HG02970 (cell line): Measurements from ENCODE around the gene TMEM82.

Experiments
- ATAC-seq: cut with Tn5 transposase; IDR thresholded peaks from one replicate; pipeline ENCODE4 v1.9.1; 2021; ENCODE audit warnings: mild to moderate bottlenecking, moderate library complexity, moderate number of reproducible peaks; ENCODE audit not compliant: unreplicated experiment, low FRiP score

TMEM82 gene

GRCh38 chr1:15775706-15776105 is 33.4 kb downstream of the TMEM82 start:
- no peak for ATAC-seq

DNA sequence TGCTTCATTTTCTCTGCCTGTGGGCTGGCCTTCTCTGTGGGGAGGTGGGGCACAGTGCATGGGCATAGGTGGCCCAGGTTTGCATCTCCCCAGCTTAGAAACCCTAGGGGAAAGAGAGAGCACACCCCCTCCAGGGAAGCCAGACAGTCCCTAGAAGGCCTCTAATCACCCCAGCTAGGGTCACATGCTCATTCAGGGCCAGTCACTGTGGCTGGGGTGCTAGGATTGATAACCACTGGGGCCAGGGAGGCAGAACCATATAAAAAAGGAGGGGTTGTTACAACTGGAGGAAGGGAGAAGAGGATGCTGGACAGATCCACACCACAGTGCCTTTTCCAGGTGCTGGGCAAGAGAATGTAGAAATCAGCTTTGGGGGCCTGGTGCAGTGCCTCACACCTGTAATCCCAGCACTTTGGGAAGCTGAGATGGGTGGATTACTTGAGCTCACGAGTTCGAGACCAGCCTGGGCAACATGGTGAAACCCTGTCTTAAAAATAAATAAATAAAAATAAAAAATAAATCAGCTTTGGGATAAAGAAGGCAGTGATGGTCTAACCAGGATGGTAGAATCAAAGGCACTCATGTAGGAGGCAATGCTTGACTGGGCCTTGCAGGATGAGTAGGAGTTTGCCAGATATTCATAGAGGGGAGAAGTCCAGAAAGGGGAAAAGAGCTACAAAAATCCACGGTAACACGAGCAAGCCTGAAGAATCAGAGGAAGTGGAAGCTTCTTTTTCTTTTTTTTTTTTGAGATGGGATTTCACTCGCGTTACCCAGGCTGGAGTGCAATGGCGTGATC is 35.8 kb downstream of the TMEM82 start:
- ATAC-seq, result no peak

DNA sequence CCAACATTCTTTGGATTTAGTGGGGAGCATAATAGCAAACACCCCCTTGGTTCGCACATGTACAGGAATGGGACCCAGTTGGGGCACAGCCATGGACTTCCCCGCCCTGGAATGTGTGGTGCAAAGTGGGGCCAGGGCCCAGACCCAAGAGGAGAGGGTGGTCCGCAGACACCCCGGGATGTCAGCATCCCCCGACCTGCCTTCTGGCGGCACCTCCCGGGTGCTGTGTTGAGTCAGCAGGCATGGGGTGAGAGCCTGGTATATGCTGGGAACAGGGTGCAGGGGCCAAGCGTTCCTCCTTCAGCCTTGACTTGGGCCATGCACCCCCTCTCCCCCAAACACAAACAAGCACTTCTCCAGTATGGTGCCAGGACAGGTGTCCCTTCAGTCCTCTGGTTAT is 43.4 kb downstream of the TMEM82 start:
- no peak for ATAC-seq

DNA sequence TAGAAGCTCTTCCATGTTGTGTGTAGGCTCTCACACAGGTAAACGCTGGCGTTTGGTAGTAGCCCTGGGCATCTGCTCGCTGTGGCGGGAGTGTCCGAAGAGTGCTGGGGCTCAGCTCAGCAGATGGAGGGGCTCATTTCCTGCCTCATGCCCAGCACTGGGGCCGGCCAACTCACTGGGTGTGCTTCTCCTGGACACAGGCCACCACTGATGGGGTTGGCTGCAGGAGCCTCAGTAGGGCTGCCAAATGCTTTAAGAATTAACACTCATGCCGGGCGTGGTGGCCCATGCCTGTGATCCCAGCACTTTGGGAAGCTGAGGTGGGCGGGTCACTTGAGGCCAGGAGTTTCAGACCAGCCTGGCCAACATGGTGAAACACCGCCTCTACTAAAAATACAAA is 44.3 kb downstream of the TMEM82 start:
- no peak for ATAC-seq

DNA sequence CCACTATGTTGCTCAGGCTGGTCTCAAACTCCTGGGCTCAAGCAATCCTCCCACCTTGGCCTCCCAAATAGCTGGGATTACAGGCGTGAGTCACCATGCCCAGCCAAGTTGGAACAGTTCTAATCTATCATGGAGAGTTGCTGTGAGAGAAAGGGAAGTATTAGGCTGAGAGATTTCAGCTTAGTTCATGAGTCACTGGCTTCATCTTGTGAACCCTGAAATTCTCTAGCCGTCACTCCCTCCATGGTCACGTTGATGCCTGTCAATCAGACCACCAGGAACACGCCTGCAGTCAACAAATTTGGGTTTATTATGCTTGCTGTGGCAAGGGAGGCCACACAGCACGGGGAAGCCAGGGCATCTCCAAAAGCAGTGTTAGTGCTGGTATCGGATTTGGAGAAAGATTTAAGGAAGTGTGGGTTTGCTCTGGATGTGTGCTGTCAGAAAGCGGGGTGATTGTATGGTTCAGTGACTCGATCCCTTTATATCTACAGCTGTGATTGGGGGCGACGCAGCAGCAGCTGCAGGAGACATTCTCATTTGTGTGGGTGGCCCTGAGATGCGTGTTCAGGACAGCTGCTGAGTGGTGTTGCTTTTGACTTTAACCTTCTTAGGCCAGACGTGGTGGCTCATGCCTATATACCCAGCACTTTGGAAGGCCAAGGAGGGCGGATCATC is 46.5 kb downstream of the TMEM82 start:
- no peak for ATAC-seq

GRCh38 chr1:15796086-15796462 is 53.8 kb downstream of the TMEM82 start:
- ATAC-seq, result no peak
